GM23248 (cell line): ENCODE results near the gene HTT. TPM values are rescaled to one million over a fixed set of nuclear protein-coding genes. Genes with fewer than 3 reads are reported as not detected.

Experiments used
- DNase-seq: peaks from one replicate; pipeline ENCODE4 v3.0.0-alpha.2; 2015
- H2AFZ ChIP-seq: fragments of 200-600 bp; sonication (generic); 2 replicates; pipeline ENCODE4 v1.6.1; 2016; ENCODE audit warnings: antibody characterized with exemption
- H3F3A ChIP-seq: fragments of 200-600 bp; sonication (generic); 2 replicates; pipeline ENCODE4 v1.6.1; 2016; ENCODE audit warnings: mild to moderate bottlenecking, antibody characterized with exemption, mixed run types; ENCODE audit not compliant: insufficient read depth
- H3K27ac ChIP-seq: fragments of 200-600 bp; sonication (generic); 2 replicates; pipeline ENCODE4 v1.5.1; 2016; ENCODE audit warnings: mild to moderate bottlenecking
- H3K27me3 ChIP-seq: fragments of 200-600 bp; sonication (generic); replicated peaks from 2 replicates; pipeline ENCODE4 v1.6.1; 2016; ENCODE audit warnings: mild to moderate bottlenecking; ENCODE audit not compliant: insufficient read depth
- H3K36me3 ChIP-seq: fragments of 200-600 bp; sonication (generic); 2 replicates; pipeline ENCODE4 v1.6.1; 2016; ENCODE audit warnings: low read depth, mild to moderate bottlenecking
- H3K4me1 ChIP-seq: fragments of 200-600 bp; sonication (generic); 2 replicates; pipeline ENCODE4 v1.6.1; 2016; ENCODE audit warnings: mild to moderate bottlenecking; ENCODE audit not compliant: insufficient read depth
- H3K4me2 ChIP-seq: fragments of 200-600 bp; sonication (generic); one replicate; pipeline ENCODE4 v1.6.1; 2016; ENCODE audit warnings: mild to moderate bottlenecking; ENCODE audit not compliant: unreplicated experiment
- H3K4me3 ChIP-seq: fragments of 200-600 bp; sonication (generic); 2 replicates; pipeline ENCODE4 v1.5.1; 2016; ENCODE audit warnings: mild to moderate bottlenecking
- H3K79me2 ChIP-seq: fragments of 200-600 bp; sonication (generic); 2 replicates; pipeline ENCODE4 v1.6.1; 2016; ENCODE audit warnings: mild to moderate bottlenecking; ENCODE audit not compliant: insufficient read depth
- H3K9ac ChIP-seq: fragments of 200-600 bp; sonication (generic); 2 replicates; pipeline ENCODE4 v1.6.1; 2016; ENCODE audit warnings: mild to moderate bottlenecking
- H3K9me2 ChIP-seq: fragments of 200-600 bp; sonication (generic); 2 replicates; pipeline ENCODE4 v1.6.1; 2016; ENCODE audit warnings: mixed run types, mild to moderate bottlenecking, moderate library complexity; ENCODE audit not compliant: insufficient read depth
- H3K9me3 ChIP-seq: fragments of 200-600 bp; sonication (generic); one replicate; pipeline ENCODE4 v1.6.1; 2017; ENCODE audit warnings: low read depth
- H4K20me1 ChIP-seq: fragments of 200-600 bp; sonication (generic); 2 replicates; pipeline ENCODE4 v1.6.0; 2016; ENCODE audit not compliant: insufficient read depth
- EZH2 ChIP-seq: fragments of 200-600 bp; sonication (generic); IDR thresholded peaks from 2 replicates; pipeline ENCODE4 v1.6.1; 2018; ENCODE audit warnings: antibody characterized with exemption, mild to moderate bottlenecking; ENCODE audit not compliant: insufficient read depth, poor library complexity, severe bottlenecking
- EZH2phosphoT487 ChIP-seq: fragments of 200-600 bp; sonication (generic); IDR thresholded peaks from 2 replicates; pipeline ENCODE4 v1.6.1; 2018; ENCODE audit warnings: antibody characterized with exemption, moderate library complexity, mild to moderate bottlenecking, low read depth; ENCODE audit not compliant: insufficient read depth
- WGBS, 2 experiments: methylation state at CpG; one replicate each; pipeline ENCODE4 v1.1.6; 2015 to 2017; ENCODE audit warnings: low lambda C conversion rate in 2 of 2, low coverage in 1 of 2; ENCODE audit errors: missing lambda C conversion rate in 2 of 2; 5-methylcytosine and 5-hydroxymethylcytosine counted together
- in situ Hi-C: fragments of 300-500 bp; cut with MboI; formaldehyde crosslinking; loops from 2 replicates; pipeline ENCODE4 v1.15.0; 2020
- polyA plus RNA-seq: library from polyadenylated mRNA; unstranded; fragments of >200 nt; fragmentation: Nextera tagmentation; extraction: Ambion mirVana; gene quantifications from 2 replicates; pipeline ENCODE4 v1.2.1, GENCODE V29; 2016
- small RNA-seq: library from RNA; depleted of rRNA; stranded (forward); fragments of <200 nt; gene quantifications from one replicate; pipeline ENCODE3, GENCODE V24; 2014; ENCODE audit warnings: low read depth, low replicate concordance
- total RNA-seq: library from RNA; depleted of rRNA; stranded (reverse); fragments of >200 nt; shearing (Covaris generic); gene quantifications from 2 replicates; pipeline ENCODE4 v1.2.3, GENCODE V29; 2014; rRNA removed

HTT gene
- total and polyA plus RNA-seq, 2 experiments from 2014 or later, result 8.2 to 26.5 TPM

DNA sequence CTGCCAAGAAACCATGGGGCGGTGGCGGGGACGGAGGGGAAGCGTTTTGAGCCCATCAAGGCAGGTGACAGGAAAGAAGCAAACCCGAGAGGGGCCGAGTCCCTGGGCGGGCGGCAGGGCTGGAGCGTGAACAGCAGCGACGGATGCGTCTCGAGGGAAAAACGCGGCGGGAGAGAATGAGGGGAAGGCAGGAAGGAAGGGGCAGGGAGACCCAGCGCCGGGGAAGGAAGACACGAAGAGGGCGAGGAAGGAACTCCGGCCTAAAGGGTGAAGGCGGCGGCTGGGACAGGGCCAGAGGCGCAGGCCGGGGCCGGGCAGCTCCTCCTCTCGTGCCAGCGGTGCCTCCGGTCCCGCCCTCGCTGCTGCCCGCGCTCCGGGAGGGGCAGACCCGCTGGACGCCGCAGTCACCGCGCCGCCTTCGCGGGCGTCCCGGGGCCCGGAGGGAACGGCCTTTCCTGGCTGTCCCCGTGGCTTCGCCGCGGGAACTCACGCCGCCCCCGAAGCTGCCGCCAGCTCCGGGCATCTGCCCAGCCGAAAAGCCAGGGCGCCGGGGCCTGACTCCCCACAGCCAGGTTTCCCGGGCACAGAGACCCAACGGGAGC lies 217.6 kb downstream of the HTT start:
- Histone ChIP-seq H3K36me3 (no peaks in the 10 kb centered on the region), H3K4me3 (peak overlapping the region; percentile 87), H3K9me3 (no peaks in the 10 kb centered on the region), H4K20me1 (no peaks in the 10 kb centered on the region), H3K27ac (peak overlapping the region; percentile 52), H3K9ac (peak overlapping the region; percentile 82), H3K4me2 (peak overlapping the region; percentile 90), H3K79me2 (peaks cover 7% of the 10 kb centered on the region; the same call in 1 of the 2 replicates), H3K4me1 (peaks cover 10% of the 10 kb centered on the region), H3F3A (no peaks in the 10 kb centered on the region), H3K9me2 (no peaks in the 10 kb centered on the region), H2AFZ (peak overlapping the region; percentile 84), H3K27me3 (no peaks in the 10 kb centered on the region)
- in situ Hi-C loops, result no loop called here
- TF ChIP-seq EZH2, result no peak
- no peak for TF ChIP-seq EZH2phosphoT487
- WGBS, 2 experiments, result 1 to 2% methylated on average over 46 to 58 of the region's 60 CpGs
- DNase-seq, result peak; percentile 80

DNA sequence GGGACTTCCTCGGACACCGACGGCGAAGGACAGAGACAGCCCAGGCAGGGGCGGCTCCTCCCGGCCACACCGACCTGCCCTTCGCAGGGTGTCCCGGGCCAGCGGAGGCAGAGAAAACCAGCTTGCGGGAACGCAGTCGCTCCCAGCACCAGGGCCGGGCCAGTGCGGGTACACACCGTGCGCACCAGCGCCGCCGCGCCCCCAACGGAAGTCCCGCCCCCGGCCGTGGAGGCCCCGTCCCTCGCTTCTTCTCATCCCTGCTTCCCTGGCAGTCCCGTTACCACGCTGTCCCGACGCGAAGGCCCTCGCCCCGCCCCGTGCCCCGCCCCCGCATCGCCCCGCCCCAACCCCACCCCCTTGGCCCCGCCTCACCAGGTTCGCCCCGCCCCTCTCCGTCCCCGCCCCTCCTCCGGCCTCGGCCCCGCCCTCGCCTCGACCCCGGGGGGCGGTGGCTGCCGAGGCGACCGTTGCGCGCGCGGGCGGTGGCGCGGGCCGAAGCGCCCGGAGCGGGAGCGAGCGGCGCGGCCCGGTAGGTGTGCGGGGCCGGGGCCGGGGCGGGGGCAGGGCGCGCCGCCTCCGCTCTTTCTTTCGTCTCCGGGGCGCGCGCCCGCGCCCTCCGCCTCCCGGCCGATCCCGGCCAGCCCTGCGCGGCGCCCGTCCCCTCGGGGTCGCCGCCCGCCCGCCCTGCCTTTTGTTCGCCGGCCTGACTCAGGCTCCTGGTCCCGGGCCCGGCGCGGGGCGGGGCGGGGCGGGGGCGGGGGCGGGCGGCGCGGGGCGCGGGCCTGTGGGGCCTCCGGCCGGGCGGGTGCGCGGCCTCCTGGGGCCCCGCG lies 218.3 kb downstream of the HTT start, which contains the start of gene RGS12:
Gene RGS12, plus strand, starts transcription at position 451 of the 830 bp plus-strand sequence. CDS start 23,150 bp downstream, outside the sequence.
- 1 to 3% methylated on average over 24 to 52 of the region's 121 CpGs for WGBS, 2 experiments
- Histone ChIP-seq H3K9me2 (no peaks in the 10 kb centered on the region), H4K20me1 (no peaks in the 10 kb centered on the region), H3K36me3 (no peaks in the 10 kb centered on the region), H3K27me3 (no peaks in the 10 kb centered on the region), H3F3A (no peaks in the 10 kb centered on the region), H3K27ac (peak within 1 kb of the TSS; percentile 52), H3K79me2 (peaks cover 7% of the 10 kb centered on the region; the same call in 1 of the 2 replicates), H3K4me1 (peaks cover 10% of the 10 kb centered on the region), H3K4me3 (peak within 1 kb of the TSS; percentile 89), H2AFZ (peak within 1 kb of the TSS; percentile 89), H3K9ac (peak within 1 kb of the TSS; percentile 94), H3K9me3 (no peaks in the 10 kb centered on the region), H3K4me2 (peak within 1 kb of the TSS; percentile 96)
- DNase-seq, result peak; percentile 97
- in situ Hi-C loops, result no loop called here
- no peak for TF ChIP-seq EZH2phosphoT487
- TF ChIP-seq EZH2, result no peak

Small RNAs within 50 kb of the gene (small RNA-seq; reads per million reads assigned to genes)
- gene RF02134, result not detected
- gene RF02135, result not detected
- not detected for gene RNU6-204P

Other genes starting within 250 kb of the HTT start
- gene ADD1, start 230.8 kb upstream of the HTT start, total RNA-seq, result 188 and 219 TPM in 2 replicates
- gene ADD1, start 230.8 kb upstream of the HTT start, polyA plus RNA-seq, result 175 and 181 TPM in 2 replicates
- 15.9 and 20.6 TPM in 2 replicates for gene NOP14, start 111.3 kb upstream of the HTT start, total RNA-seq
- gene NOP14, start 111.3 kb upstream of the HTT start, polyA plus RNA-seq, result 19.3 and 20.5 TPM in 2 replicates
- gene GRK4, start 111.1 kb upstream of the HTT start, total RNA-seq, result 5.8 and 7.1 TPM in 2 replicates
- gene GRK4, start 111.1 kb upstream of the HTT start, polyA plus RNA-seq, result 5.1 and 6.5 TPM in 2 replicates
- not detected in 2 replicates for gene HTT-AS, start 143 bp upstream of the HTT start, total RNA-seq
- gene HTT-AS, start 143 bp upstream of the HTT start, polyA plus RNA-seq, result not detected in 2 replicates
- gene MSANTD1, start 174.5 kb downstream of the HTT start, total RNA-seq, result 2.1 TPM in 1 of 2 replicates, not detected in the other
- 0.08 TPM in 1 of 2 replicates, not detected in the other for gene MSANTD1, start 174.5 kb downstream of the HTT start, polyA plus RNA-seq
- gene RGS12, start 218.3 kb downstream of the HTT start, total RNA-seq, result 13.2 and 15.2 TPM in 2 replicates
- 9.3 and 10.7 TPM in 2 replicates for gene RGS12, start 218.3 kb downstream of the HTT start, polyA plus RNA-seq